ENCODE measurements around the gene PRR15L. TPM values are rescaled to one million over a fixed set of nuclear protein-coding genes. Genes with fewer than 3 reads are reported as not detected.

The PRR15L gene
- total and polyA plus RNA-seq, 2 of the 8 experiments (the other 6 are each of a cell fraction or from before 2014, with no cell fraction given), result 0.26 to 1.1 TPM

DNA sequence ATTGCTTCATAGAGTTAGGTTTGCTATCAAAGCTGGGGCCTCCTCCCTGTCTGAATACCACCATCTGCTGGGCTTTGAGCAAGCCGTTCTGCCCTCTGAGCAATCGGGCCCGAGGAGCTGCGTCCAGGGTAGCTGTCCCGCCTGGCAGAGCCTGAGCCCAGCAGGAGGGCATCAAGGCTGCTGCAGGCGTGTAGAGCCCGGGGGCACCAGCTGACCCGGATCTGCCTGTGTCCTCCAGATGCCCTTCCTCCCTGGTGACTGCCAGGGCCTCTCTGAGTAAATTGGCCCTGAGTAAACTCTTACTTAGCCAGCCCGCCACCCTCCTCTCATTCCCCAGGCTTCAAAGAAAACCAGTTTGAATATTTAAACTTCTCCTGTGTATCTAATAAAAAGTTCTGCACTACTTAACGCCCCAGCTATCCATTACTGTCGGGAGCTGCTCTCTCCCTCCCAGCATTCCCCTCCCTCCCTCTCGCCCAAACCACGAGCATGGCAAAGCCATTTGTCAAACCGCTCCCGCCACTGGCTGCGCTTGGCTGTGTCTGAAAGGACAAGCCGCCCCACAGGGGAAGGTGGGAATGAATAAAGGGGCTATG is 29.7 kb upstream of the PRR15L start:
- Histone ChIP-seq H3K23ac (ENCODE audit: insufficient read length) (no peak overlapping the region), H3K36me3 (ENCODE audit: control insufficient read depth in 2 of 4, insufficient read depth in 4 of 4, low read length in 3 of 4) (peaks cover 2 to 20% (median 8%) of the 10 kb centered on the region in 4 experiments; a peak in 4 of 8 replicates), H4K20me1 (replicated peaks in 1 of 2; ENCODE audit: control insufficient read depth in 1 of 2, insufficient read depth in 2 of 2, low read length in 2 of 2) (no peaks in the 10 kb centered on the region), H2AK5ac (ENCODE audit: low read depth, low read length) (no peak overlapping the region), H3K18ac (ENCODE audit: extremely low read depth, low read length) (peak overlapping the region; percentile 78), H3K23me2 (ENCODE audit: low read depth, low read length) (no peaks in the 10 kb centered on the region), H3K79me1 (ENCODE audit: low read depth, low read length) (no peaks in the 10 kb centered on the region), H3K14ac (ENCODE audit: insufficient read length) (no peak overlapping the region), H2AFZ (ENCODE audit: low read length) (no peak overlapping the region), H4K91ac (replicated peaks; ENCODE audit: insufficient read length, low read length) (no peak overlapping the region), H3K9me3 (ENCODE audit: insufficient read depth in 2 of 2, low read depth in 1 of 2, low read length in 1 of 2) (no peaks in the 10 kb centered on the region), H3K27ac (ENCODE audit: low read depth, low read length) (no peak overlapping the region), H3K79me2 (ENCODE audit: control insufficient read depth in 1 of 2, insufficient read depth in 2 of 2, low read length in 2 of 2) (no peaks in the 10 kb centered on the region), H2BK15ac (ENCODE audit: low read length) (no peak overlapping the region; the same call in 1 of the 2 replicates), H4K5ac (ENCODE audit: insufficient read length, low read depth, low read length) (no peak overlapping the region), H3K4me1 (replicated peaks in 1 of 4; ENCODE audit: control insufficient read depth in 3 of 4, insufficient read depth in 4 of 4, low read length in 3 of 4) (peaks cover 14 to 22% (median 18%) of the 10 kb centered on the region in 4 experiments), H2BK20ac (ENCODE audit: low read length) (0 out of 2 replicates have a peak overlapping the region, but pooled peaks have one; percentile 48), H4K8ac (ENCODE audit: extremely low read depth, insufficient read depth, low read length) (no peak overlapping the region; the same call in 1 of the 2 replicates), H2BK120ac (replicated peaks; ENCODE audit: low read depth, low read length) (peak overlapping the region; percentile 38), H2BK12ac (ENCODE audit: low read depth, low read length) (no peak overlapping the region), H3K4me2 (ENCODE audit: insufficient read depth in 1 of 2, low read depth in 2 of 2, low read length in 2 of 2) (peak overlapping the region; percentile 12; a peak in 1 of 4 replicates), H3K4ac (replicated peaks; ENCODE audit: insufficient read length, low read depth, low read length) (no peak overlapping the region), H3K4me3 (ENCODE audit: extremely low read depth in 1 of 4, insufficient read depth in 2 of 4, low read depth in 3 of 4, low read length in 4 of 4) (peak overlapping the region in 2 of 4 experiments; percentile 12 to 19; a peak in 1 of 8 replicates), H3K27me3 (replicated peaks in 1 of 4; ENCODE audit: control insufficient read depth in 3 of 4, extremely low read depth in 1 of 4, insufficient read depth in 3 of 4, low read length in 3 of 4) (no peaks in the 10 kb centered on the region), H2BK5ac (ENCODE audit: low read depth, low read length) (no peak overlapping the region), H3K56ac (replicated peaks; ENCODE audit: insufficient read length, low read depth, low read length) (no peak overlapping the region), H3K9ac (replicated peaks in 1 of 4; ENCODE audit: extremely low read depth in 1 of 4, low read depth in 3 of 4, low read length in 3 of 4) (no peak overlapping the region)
- no peak for FAIRE-seq
- no peak for TF ChIP-seq SUZ12 (IDR thresholded peaks at IDR 0.05; ENCODE audit: low read length)
- TF ChIP-seq, protein P1, sequence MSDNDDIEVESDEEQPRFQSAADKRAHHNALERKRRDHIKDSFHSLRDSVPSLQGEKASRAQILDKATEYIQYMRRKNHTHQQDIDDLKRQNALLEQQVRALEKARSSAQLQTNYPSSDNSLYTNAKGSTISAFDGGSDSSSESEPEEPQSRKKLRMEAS (IDR thresholded peaks at IDR 0.05), result peak; percentile 43; the same call in 1 of the 2 replicates
- TF ChIP-seq, protein P2, sequence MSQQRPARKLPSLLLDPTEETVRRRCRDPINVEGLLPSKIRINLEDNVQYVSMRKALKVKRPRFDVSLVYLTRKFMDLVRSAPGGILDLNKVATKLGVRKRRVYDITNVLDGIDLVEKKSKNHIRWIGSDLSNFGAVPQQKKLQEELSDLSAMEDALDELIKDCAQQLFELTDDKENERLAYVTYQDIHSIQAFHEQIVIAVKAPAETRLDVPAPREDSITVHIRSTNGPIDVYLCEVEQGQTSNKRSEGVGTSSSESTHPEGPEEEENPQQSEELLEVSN (IDR thresholded peaks at IDR 0.05), result peak; percentile 61
- DNase-seq (ENCODE audit: low read depth in 1 of 2, low spot score in 2 of 2), result peak in 1 of 2 experiments; percentile 60
- 45% methylated on average over 17 of the region's 17 CpGs; no CpG with 5 or more reads in 1 of the 2 experiments for WGBS, 2 experiments (ENCODE audit: extremely low coverage in 1 of 2, insufficient coverage in 1 of 2, insufficient read length in 1 of 2, insufficient replicate concordance in 2 of 2, low coverage in 1 of 2, low lambda C conversion rate in 2 of 2, missing lambda C conversion rate in 1 of 2)
- ChIA-PET POLR2A (ENCODE audit: partially characterized antibody) (interaction anchor here (0.6 to 1.4 kb wide), 8 partner anchors 8 to 30 kb away, joined by 3 to 6 read pairs (median 4); no protein-coding TSS in a partner anchor), CTCF (ENCODE audit: partially characterized antibody) (interaction anchor here (0.9 to 40.5 kb wide), 7 partner anchors 8 to 39 kb away, joined by 3 to 1010 read pairs (median 29); partner anchors contain the start of genes CDK5RAP3, PNPO and PRR15L)

All from H1 (cell line).